Suprapubic skin (tissue), 4 donors: ENCODE data around the gene LLGL1.

Experiments
- CTCF ChIP-seq, 2 donors: fragments of 200-600 bp in 1 of 2; fragments of 450-650 bp in 1 of 2; sonication (generic) in 1 of 2; IDR thresholded peaks; one replicate each; pipeline ENCODE4 v1.5.1; 2016 to 2019; ENCODE audit warnings: antibody characterized with exemption in 2 of 2, mild to moderate bottlenecking in 1 of 2, moderate library complexity in 1 of 2
- EP300 ChIP-seq: sonication (generic); formaldehyde crosslinking; IDR thresholded peaks from one replicate; pipeline ENCODE4 v1.6.1; 2017; ENCODE audit warnings: antibody characterized with exemption
- POLR2A ChIP-seq, 2 donors: fragments of 450-650 bp; IDR thresholded peaks; one replicate each; pipeline ENCODE4 v1.6.1; 2017; ENCODE audit warnings: antibody characterized with exemption in 2 of 2, mild to moderate bottlenecking in 2 of 2, moderate library complexity in 2 of 2
- POLR2AphosphoS5 ChIP-seq, 3 donors: sonication (generic); formaldehyde crosslinking; IDR thresholded peaks; one replicate each; pipeline ENCODE4 v1.6.1; 2017; ENCODE audit warnings: antibody characterized with exemption in 3 of 3

GRCh38 chr17:18234853-18235380, 9.5 kb downstream of the LLGL1 start:
- TF ChIP-seq CTCF (IDR thresholded peaks at IDR 0.05): no peak
- TF ChIP-seq POLR2AphosphoS5 (IDR thresholded peaks at IDR 0.05): no peak
- TF ChIP-seq POLR2A (IDR thresholded peaks at IDR 0.05): no peak
- no peak for TF ChIP-seq EP300
